Adrenal gland (tissue), 5 donors: ENCODE measurements around the gene KCNK3.

ENCODE experiments used
- CTCF ChIP-seq, 6 experiments: fragments of 450-650 bp in 4 of 6; fragments of 200-600 bp in 2 of 6; sonication (generic) in 1 of 6; IDR thresholded peaks; 1 replicate in 5 of 6; 2 replicates in 1 of 6; pipeline versions ENCODE4 v1.5.1 to v1.8.0; 2016 to 2021; ENCODE audit warnings: antibody characterized with exemption in 6 of 6, mild to moderate bottlenecking in 2 of 6, moderate library complexity in 1 of 6
- POLR2A ChIP-seq, 2 donors: fragments of 450-650 bp; IDR thresholded peaks; one replicate each; pipeline ENCODE4 v1.6.1; 2017; ENCODE audit warnings: antibody characterized with exemption in 2 of 2, mild to moderate bottlenecking in 2 of 2, moderate library complexity in 1 of 2
- donor health status: DM: no; HTN: no; CAD: no.

- no peak for TF ChIP-seq CTCF (IDR thresholded peaks at IDR 0.05)
- no peak for TF ChIP-seq POLR2A (IDR thresholded peaks at IDR 0.05)
Observed at GRCh38 chr2:26731714-26732113, 39.2 kb downstream of the KCNK3 start.
